GM18502 (cell line): ENCODE results near the gene RHOXF1.
"Not testable (repeated sequence)": the region's sequence is repeated elsewhere in the genome, so short reads cannot be mapped to it uniquely, and the experiment has no call there.

Experiments
- ATAC-seq: cut with Tn5 transposase; IDR thresholded peaks from one replicate; pipeline ENCODE4 v1.9.1; 2021; ENCODE audit warnings: mild to moderate bottlenecking; ENCODE audit not compliant: unreplicated experiment, poor library complexity

The RHOXF1 gene

GRCh38 chrX:120087289-120088017, 28.3 kb downstream of the RHOXF1 start:
- ATAC-seq = no peak

- ATAC-seq = not testable (repeated sequence)
These were observed 30.0 kb downstream of the RHOXF1 start for GRCh38 chrX:120085553-120086185.

GRCh38 chrX:120077590-120077989, 38.1 kb downstream of the RHOXF1 start, which contains the start of gene RHOXF2B:
Gene RHOXF2B, minus strand, starts transcription at chrX:120077690. Its CDS starts 138 bp downstream, at chrX:120077552.
- ATAC-seq = not testable (repeated sequence)

GRCh38 chrX:120066169-120066568, 49.5 kb downstream of the RHOXF1 start:
- not testable (repeated sequence) for ATAC-seq
